GM23338 (cell line): ENCODE measurements around the gene ZMYND11.

Experiments
- CREB1 ChIP-seq: fragments of 250-450 bp; sonication (Bioruptor Pico); IDR thresholded peaks from 2 replicates; pipeline ENCODE4 v1.5.0; 2020; ENCODE audit warnings: low read depth, mild to moderate bottlenecking, moderate library complexity
- CTCF ChIP-seq, 2 experiments: fragments of 200-600 bp in 1 of 2; sonication (generic) in 1 of 2; conservative IDR thresholded peaks; 2 replicates each; pipeline versions ENCODE4 v1.5.1 to v1.6.1; 2016 to 2017; ENCODE audit warnings: antibody characterized with exemption in 2 of 2, low read depth in 2 of 2, mild to moderate bottlenecking in 2 of 2, moderate library complexity in 1 of 2
- EZH2 ChIP-seq: fragments of 200-600 bp; sonication (generic); IDR thresholded peaks from one replicate; pipeline ENCODE4 v1.8.0; 2017; ENCODE audit warnings: antibody characterized with exemption, mild to moderate bottlenecking, low read depth; ENCODE audit not compliant: unreplicated experiment
- EZH2phosphoT487 ChIP-seq: fragments of 200-600 bp; sonication (generic); IDR thresholded peaks from one replicate; pipeline ENCODE4 v1.8.1; 2018; ENCODE audit warnings: antibody characterized with exemption; ENCODE audit not compliant: unreplicated experiment
- JUNB ChIP-seq: IDR thresholded peaks from one replicate; pipeline ENCODE4 v1.6.1; 2016; ENCODE audit warnings: antibody characterized with exemption; ENCODE audit not compliant: unreplicated experiment
- NANOG ChIP-seq: IDR thresholded peaks from 2 replicates; pipeline ENCODE4 v1.6.1; 2016; ENCODE audit warnings: antibody characterized with exemption, borderline replicate concordance
- POLR2AphosphoS5 ChIP-seq: IDR thresholded peaks from 2 replicates; pipeline ENCODE4 v1.6.1; 2016; ENCODE audit warnings: antibody characterized with exemption, low read depth
- ZNF331 ChIP-seq: fragments of 250-450 bp; sonication (Bioruptor Pico); IDR thresholded peaks from 2 replicates; pipeline ENCODE4 v1.5.0; 2020; ENCODE audit warnings: low read depth, mild to moderate bottlenecking, moderate library complexity
- TF ChIP-seq, protein P1 (sequence below): IDR thresholded peaks from one replicate; pipeline ENCODE4 v1.6.1; 2018; ENCODE audit warnings: antibody characterized with exemption; ENCODE audit not compliant: unreplicated experiment
- TF ChIP-seq, protein P2 (sequence below): IDR thresholded peaks from 2 replicates; pipeline ENCODE4 v1.6.1; 2016; ENCODE audit warnings: antibody characterized with exemption

DNA sequence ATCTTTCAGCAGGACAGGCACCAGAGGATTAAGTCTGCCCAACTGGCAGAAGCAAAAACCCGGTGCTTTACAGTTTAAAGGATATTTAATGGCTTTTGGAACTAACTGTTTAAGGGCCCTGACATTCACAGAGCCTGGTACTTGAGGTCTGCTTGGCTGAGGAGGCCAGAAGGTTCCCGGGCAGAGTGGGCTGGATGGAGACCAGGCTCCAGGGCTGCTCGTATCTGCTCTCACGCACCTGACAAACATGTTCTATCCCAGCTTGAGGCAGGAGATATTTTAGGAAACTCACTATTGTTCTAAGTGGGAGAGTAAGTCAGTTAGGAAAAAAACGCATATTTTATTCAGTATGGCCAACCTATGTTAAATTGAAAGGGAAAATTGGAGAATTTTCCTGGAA, 143.5 kb downstream of the ZMYND11 start:
- TF ChIP-seq CTCF (conservative IDR thresholded peaks at IDR 0.05; ENCODE audit: low read depth in 2 of 2), result no peak
- no peak for TF ChIP-seq EZH2
- no peak for TF ChIP-seq POLR2AphosphoS5
- no peak for TF ChIP-seq EZH2phosphoT487
- TF ChIP-seq, protein P1, sequence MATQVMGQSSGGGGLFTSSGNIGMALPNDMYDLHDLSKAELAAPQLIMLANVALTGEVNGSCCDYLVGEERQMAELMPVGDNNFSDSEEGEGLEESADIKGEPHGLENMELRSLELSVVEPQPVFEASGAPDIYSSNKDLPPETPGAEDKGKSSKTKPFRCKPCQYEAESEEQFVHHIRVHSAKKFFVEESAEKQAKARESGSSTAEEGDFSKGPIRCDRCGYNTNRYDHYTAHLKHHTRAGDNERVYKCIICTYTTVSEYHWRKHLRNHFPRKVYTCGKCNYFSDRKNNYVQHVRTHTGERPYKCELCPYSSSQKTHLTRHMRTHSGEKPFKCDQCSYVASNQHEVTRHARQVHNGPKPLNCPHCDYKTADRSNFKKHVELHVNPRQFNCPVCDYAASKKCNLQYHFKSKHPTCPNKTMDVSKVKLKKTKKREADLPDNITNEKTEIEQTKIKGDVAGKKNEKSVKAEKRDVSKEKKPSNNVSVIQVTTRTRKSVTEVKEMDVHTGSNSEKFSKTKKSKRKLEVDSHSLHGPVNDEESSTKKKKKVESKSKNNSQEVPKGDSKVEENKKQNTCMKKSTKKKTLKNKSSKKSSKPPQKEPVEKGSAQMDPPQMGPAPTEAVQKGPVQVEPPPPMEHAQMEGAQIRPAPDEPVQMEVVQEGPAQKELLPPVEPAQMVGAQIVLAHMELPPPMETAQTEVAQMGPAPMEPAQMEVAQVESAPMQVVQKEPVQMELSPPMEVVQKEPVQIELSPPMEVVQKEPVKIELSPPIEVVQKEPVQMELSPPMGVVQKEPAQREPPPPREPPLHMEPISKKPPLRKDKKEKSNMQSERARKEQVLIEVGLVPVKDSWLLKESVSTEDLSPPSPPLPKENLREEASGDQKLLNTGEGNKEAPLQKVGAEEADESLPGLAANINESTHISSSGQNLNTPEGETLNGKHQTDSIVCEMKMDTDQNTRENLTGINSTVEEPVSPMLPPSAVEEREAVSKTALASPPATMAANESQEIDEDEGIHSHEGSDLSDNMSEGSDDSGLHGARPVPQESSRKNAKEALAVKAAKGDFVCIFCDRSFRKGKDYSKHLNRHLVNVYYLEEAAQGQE, result no peak
- TF ChIP-seq NANOG, result no peak
- no peak for TF ChIP-seq CREB1 (CRISPR knock-in tag)
- TF ChIP-seq JUNB, result no peak
- TF ChIP-seq, protein P2, sequence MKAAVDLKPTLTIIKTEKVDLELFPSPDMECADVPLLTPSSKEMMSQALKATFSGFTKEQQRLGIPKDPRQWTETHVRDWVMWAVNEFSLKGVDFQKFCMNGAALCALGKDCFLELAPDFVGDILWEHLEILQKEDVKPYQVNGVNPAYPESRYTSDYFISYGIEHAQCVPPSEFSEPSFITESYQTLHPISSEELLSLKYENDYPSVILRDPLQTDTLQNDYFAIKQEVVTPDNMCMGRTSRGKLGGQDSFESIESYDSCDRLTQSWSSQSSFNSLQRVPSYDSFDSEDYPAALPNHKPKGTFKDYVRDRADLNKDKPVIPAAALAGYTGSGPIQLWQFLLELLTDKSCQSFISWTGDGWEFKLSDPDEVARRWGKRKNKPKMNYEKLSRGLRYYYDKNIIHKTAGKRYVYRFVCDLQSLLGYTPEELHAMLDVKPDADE, result no peak
- no peak for TF ChIP-seq ZNF331 (CRISPR knock-in tag)
